Measurements from ENCODE around the gene WBP2.

WBP2 gene

DNA sequence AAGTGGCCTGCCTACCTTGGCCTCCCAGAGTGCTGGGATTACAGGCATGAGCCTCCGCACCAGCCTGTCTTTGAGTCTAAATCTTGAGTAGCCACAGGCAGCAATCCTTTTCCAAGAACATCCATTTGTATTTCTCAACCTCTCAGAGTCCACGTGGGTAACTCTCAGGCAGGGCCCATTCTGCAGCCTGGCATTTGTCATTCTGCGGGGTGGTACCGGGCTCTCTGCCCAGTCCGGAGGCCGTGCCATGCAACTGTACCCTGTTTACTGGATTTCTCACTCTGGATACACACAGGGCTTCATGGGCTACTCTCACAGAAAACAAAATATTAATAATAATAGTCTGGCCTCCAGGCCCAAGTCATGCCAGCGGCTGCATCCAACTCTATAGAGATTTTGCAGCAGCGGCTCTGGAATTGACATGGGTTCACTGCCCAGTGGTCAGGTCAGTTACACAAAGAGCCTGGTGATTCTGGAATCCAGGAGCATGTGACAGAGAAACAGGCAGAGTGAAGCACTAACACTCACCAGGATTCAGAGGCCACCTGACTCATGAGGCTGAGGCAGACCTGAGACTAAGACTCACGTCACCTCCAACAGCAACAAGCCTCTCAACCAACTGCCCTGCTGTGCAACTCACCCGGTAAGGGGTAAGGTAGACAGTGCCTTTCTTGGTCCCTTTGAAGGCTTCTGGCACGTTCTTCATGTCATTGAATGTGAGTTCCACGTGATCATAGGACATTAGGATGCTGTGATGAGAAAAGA lies 4.0 kb downstream of the WBP2 start:
- no peak for TF ChIP-seq JUND (IDR thresholded peaks at IDR 0.05; ENCODE audit: low read depth)
- in situ Hi-C loops (cut with HindIII; ENCODE audit: low pct_unique_long_range_greater_than_20kb, low sequenced_read_pairs): no loop called here
- no peak for DNase-seq (ENCODE audit: low read depth in 1 of 2, low spot score in 1 of 2)

DNA sequence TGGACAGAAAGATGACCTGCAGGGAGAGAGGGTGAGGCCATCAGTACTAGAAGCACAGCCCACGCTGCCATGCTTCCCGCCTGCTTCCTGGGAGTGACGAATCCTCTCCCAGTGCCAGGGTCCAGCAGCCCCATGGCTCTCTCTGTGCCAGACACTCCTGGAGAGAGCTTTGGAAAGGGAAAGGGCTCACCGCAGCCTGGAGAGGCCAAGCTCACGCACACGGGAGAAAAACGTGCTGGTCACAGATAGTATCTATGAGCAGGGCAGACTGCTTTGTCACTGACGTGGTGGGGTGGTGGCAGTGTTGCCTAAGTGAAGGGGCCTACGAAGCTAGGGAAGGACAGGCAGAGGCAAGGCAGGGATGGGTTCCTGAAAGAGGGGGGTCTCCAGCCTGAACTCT lies 5.4 kb downstream of the WBP2 start:
- no peak for TF ChIP-seq JUND (IDR thresholded peaks at IDR 0.05; ENCODE audit: low read depth)
- in situ Hi-C loops (cut with HindIII; ENCODE audit: low pct_unique_long_range_greater_than_20kb, low sequenced_read_pairs): no loop called here
- DNase-seq (ENCODE audit: low read depth in 1 of 2, low spot score in 1 of 2): no peak

- in situ Hi-C loops (cut with HindIII; ENCODE audit: low pct_unique_long_range_greater_than_20kb, low sequenced_read_pairs): no loop called here
- DNase-seq (ENCODE audit: low read depth in 1 of 2, low spot score in 1 of 2): no peak
- no peak for TF ChIP-seq JUND (IDR thresholded peaks at IDR 0.05; ENCODE audit: low read depth)
Observed at GRCh38 chr17:75849279-75849646, 5.9 kb downstream of the WBP2 start.

- no peak for TF ChIP-seq JUND (IDR thresholded peaks at IDR 0.05; ENCODE audit: low read depth)
- DNase-seq (ENCODE audit: low read depth in 1 of 2, low spot score in 1 of 2): peak in 1 of 2 experiments; percentile 85
- in situ Hi-C loops (cut with HindIII; ENCODE audit: low pct_unique_long_range_greater_than_20kb, low sequenced_read_pairs): no loop called here
Observed at GRCh38 chr17:75848523-75849278, 6.4 kb downstream of the WBP2 start.

DNA sequence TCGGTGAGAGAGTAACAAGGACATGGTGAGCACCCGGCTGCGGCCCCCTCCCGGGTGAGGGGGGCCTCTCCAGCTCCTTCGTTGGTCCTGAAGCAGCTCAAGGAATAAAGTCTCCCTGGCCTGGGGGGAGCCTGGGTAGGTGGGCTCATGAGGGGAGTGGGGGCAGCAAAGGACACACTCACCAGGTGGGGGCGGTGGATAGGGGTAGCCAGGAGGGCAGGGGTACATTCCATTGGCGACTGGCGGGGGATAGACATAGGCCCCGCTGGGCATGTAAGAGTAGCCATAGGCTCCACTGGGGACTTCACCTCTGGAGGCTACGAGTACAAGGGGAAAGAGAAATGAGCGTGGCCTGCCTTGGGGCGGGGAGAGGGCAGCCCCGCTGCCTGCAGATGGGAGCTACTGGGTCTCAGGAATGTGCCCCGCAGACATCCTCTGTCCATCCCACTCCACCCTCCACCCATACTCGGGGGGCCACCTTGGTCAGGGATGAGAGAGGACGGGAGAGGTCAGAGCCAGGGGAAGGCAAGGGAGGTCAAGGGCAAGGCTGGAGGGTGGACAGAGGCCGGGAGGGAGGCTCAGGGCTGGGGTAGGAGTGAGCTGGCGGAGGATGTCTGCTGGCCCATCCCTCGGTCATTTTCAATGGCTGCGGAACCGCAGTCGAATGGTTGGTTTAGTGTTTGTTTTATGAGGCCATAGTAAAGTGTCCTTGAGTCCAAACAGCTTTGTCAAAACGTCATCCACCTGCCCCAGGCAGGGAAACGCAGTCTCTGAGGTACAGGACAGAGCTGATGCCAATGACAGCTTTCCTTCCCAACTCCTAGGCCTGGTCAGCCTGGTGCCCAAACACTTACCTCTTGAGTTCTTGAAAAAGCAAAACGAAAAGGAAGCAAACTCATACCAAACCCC lies 7.3 kb downstream of the WBP2 start:
- TF ChIP-seq JUND (IDR thresholded peaks at IDR 0.05; ENCODE audit: low read depth): no peak
- no peak for DNase-seq (ENCODE audit: low read depth in 1 of 2, low spot score in 1 of 2)
- in situ Hi-C loops (cut with HindIII; ENCODE audit: low pct_unique_long_range_greater_than_20kb, low sequenced_read_pairs): no loop called here

GRCh38 chr17:75846692-75847613 lies 8.2 kb downstream of the WBP2 start:
- no peak for TF ChIP-seq JUND (IDR thresholded peaks at IDR 0.05; ENCODE audit: low read depth)
- in situ Hi-C loops (cut with HindIII; ENCODE audit: low pct_unique_long_range_greater_than_20kb, low sequenced_read_pairs): no loop called here
- no peak for DNase-seq (ENCODE audit: low read depth in 1 of 2, low spot score in 1 of 2)

DNA sequence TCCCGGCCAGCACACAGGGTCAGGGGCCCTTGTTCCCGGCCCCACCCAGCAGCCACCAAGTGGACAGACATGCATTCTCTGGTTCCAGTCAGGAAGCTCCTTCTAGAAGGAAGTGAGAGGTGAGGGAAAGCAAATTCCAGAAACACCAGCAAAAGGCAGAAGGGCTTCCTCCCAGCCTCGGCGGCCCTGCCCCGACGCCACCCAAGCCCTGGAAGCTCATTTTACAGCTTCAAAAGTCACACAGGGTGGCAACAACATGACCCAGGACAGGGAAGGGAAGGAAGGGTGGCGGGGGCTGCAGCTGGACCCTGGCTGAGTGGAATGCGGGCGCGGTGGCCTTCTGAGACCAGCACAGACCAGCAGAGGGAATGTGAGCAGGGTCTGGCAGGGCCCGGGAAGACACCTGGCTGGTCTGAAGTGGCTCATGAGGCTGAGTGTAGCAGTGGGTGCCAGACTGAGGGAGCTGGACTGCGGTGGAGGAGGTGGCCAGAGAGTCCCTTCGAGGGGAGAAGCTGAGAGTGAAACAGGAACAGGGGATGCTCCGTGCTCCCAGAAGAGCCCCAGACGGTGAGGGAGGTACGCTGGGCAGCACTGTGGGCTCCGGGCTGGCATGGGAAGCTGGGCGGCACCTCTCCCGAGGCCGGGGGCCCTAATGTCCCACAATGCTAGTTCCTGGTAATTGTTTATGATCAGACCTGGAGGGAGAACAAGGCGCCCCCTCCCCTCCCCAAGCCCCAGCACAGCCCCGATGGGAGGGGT lies 9.0 kb downstream of the WBP2 start:
- no peak for DNase-seq (ENCODE audit: low read depth in 1 of 2, low spot score in 1 of 2)
- in situ Hi-C loops (cut with HindIII; ENCODE audit: low pct_unique_long_range_greater_than_20kb, low sequenced_read_pairs): no loop called here
- TF ChIP-seq JUND (IDR thresholded peaks at IDR 0.05; ENCODE audit: low read depth): no peak

DNA sequence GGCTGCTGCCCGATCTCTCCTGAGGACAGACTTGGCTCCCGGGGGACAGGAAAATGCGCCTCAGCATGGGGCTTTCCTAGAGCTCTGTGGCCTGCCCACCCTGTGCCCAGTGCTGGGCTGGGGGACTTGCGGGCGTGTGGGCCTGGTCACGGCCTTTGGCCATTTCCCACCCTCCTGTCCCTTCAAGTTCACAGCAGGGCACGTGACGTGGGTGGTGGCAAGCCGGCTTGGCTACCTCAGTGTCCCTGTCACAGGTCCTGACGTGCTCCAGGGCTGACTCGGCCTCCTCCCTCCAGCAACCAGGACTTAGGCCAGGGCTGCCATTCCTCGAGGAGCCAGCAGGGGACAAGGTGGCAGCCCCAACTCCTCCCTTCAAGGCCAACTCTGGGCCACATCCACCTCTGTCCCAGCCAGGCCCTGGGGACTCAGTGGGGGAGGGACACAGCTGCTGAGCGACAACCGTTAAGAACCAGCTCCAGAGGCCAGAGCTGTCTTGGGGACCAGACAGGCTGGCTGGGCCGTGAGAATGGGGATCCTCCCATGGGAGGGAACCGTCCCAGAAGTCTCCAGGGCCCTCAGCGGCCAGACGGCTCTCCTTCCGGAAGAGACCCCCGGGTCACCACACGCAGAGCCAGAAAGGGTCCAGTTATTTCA lies 9.9 kb downstream of the WBP2 start:
- peak; percentile 93 to 99 for DNase-seq (ENCODE audit: low read depth in 1 of 2, low spot score in 1 of 2)

DNA sequence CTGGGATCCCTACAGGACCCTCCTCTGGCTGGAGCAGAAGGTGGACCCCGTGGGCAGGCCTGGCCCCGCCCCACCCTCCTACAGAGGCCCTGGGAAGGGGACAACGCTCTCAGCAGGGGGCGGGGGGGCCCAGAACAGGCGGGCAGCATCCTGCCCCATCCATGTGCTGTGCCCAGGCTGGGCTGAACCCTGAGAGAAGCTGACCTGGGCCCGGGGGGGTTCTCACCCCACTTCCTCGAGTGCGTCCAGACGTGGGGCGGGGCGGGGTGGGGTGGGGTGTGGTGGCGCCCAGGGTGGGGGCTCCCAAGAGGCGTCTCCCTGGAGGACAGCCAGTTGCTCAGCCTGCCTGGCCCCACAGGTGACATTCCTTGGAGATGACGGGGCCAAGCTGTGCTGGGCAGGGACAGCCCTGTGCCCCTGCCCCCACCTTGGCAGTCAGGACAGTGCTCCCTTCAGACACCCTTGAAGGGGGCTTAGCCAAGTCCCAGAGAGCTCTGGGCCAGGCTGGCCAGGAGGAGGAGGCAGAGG lies 10.5 kb downstream of the WBP2 start:
- in situ Hi-C loops (cut with HindIII; ENCODE audit: low pct_unique_long_range_greater_than_20kb, low sequenced_read_pairs): no loop called here
- peak; percentile 95 to 98 for DNase-seq (ENCODE audit: low read depth in 1 of 2, low spot score in 1 of 2)
- peak; percentile 99 for TF ChIP-seq JUND (IDR thresholded peaks at IDR 0.05; ENCODE audit: low read depth)

More for the DNA sequence above, 9.9 kb downstream of the WBP2 start:
- no peak for TF ChIP-seq JUND (IDR thresholded peaks at IDR 0.05; ENCODE audit: low read depth)
- in situ Hi-C loops (cut with HindIII; ENCODE audit: low pct_unique_long_range_greater_than_20kb, low sequenced_read_pairs): no loop called here

All from T47D (cell line).